ENCODE data around the gene MBTD1. TPM values are rescaled to one million over a fixed set of nuclear protein-coding genes. Genes with fewer than 3 reads are reported as not detected.

The MBTD1 gene
- total RNA-seq, 1 experiment from 2014 or later = 40.6 TPM

- TF ChIP-seq FOXP4 (CRISPR knock-in tag; IDR thresholded peaks at IDR 0.05) (no peak), ZMAT4 (CRISPR knock-in tag; IDR thresholded peaks at IDR 0.05) (no peak), NR2C2 (CRISPR knock-in tag; IDR thresholded peaks at IDR 0.05) (no peak), AR (CRISPR knock-in tag; IDR thresholded peaks at IDR 0.05) (no peak), JUN (CRISPR knock-in tag; IDR thresholded peaks at IDR 0.05) (no peak), E2F4 (CRISPR knock-in tag; IDR thresholded peaks at IDR 0.05; ENCODE audit: borderline replicate concordance, low read depth) (no peak), CREM (CRISPR knock-in tag; IDR thresholded peaks at IDR 0.05) (no peak), NFYB (CRISPR knock-in tag; conservative IDR thresholded peaks at IDR 0.05; ENCODE audit: low read depth) (no peak)
Observed at GRCh38 chr17:51170736-51171135, 89.1 kb downstream of the MBTD1 start (continued).

GRCh38 chr17:51169340-51169739, 90.5 kb downstream of the MBTD1 start:
- no peak overlapping the region for H3K4me3 Mint-ChIP-seq
- H3K27me3 Mint-ChIP-seq (ENCODE audit: low read depth) = no peaks in the 10 kb centered on the region
- peaks cover 46% of the 10 kb centered on the region for H3K36me3 Mint-ChIP-seq
- CTCF ChIA-PET = no interaction called here
- no peaks in the 10 kb centered on the region for H3K9me3 Mint-ChIP-seq
- H3K27ac Mint-ChIP-seq = peak overlapping the region; percentile 68; the same call in 1 of the 2 replicates
- POLR2A ChIA-PET = no interaction called here
- H3K4me1 Mint-ChIP-seq = peaks cover 16% of the 10 kb centered on the region
- ATAC-seq (no peak), DNase-seq (ENCODE audit: low spot score) (no peak)
- TF ChIP-seq ATF6 (CRISPR knock-in tag; IDR thresholded peaks at IDR 0.05) = no peak
- TF ChIP-seq JUN (CRISPR knock-in tag; IDR thresholded peaks at IDR 0.05) = no peak
- TF ChIP-seq FOXP1 (CRISPR knock-in tag; IDR thresholded peaks at IDR 0.05; ENCODE audit: borderline replicate concordance) = no peak
- no peak for TF ChIP-seq FOXP4 (CRISPR knock-in tag; IDR thresholded peaks at IDR 0.05)
- TF ChIP-seq ZNF512 (CRISPR knock-in tag; IDR thresholded peaks at IDR 0.05; ENCODE audit: borderline replicate concordance) = no peak
- no peak for TF ChIP-seq ZNF263 (CRISPR knock-in tag; IDR thresholded peaks at IDR 0.05; ENCODE audit: low read depth)
- TF ChIP-seq CREB1 (CRISPR knock-in tag; IDR thresholded peaks at IDR 0.05) = no peak
- TF ChIP-seq NFYB (CRISPR knock-in tag; conservative IDR thresholded peaks at IDR 0.05; ENCODE audit: low read depth) = no peak

Data from WTC11 (cell line).